Adrenal gland (tissue), 5 donors: Measurements from ENCODE around the gene OR4D10.

Experiments used
- CTCF ChIP-seq, 6 experiments: fragments of 450-650 bp in 4 of 6; fragments of 200-600 bp in 2 of 6; sonication (generic) in 1 of 6; IDR thresholded peaks; 1 replicate in 5 of 6; 2 replicates in 1 of 6; pipeline versions ENCODE4 v1.5.1 to v1.8.0; 2016 to 2021; ENCODE audit warnings: antibody characterized with exemption in 6 of 6, mild to moderate bottlenecking in 2 of 6, moderate library complexity in 1 of 6
- POLR2A ChIP-seq, 2 donors: fragments of 450-650 bp; IDR thresholded peaks; one replicate each; pipeline ENCODE4 v1.6.1; 2017; ENCODE audit warnings: antibody characterized with exemption in 2 of 2, mild to moderate bottlenecking in 2 of 2, moderate library complexity in 1 of 2
- donor health status: DM: no; HTN: no; CAD: no.

GRCh38 chr11:59475176-59475575 is 2.1 kb downstream of the OR4D10 start:
- TF ChIP-seq POLR2A (IDR thresholded peaks at IDR 0.05) (no peak), CTCF (IDR thresholded peaks at IDR 0.05) (no peak)
